Inflammatory macrophage treated with lipopolysaccharide for 1 hour (primary cell): ENCODE data around the gene C19orf33.

Experiments used
- DNase-seq, 2 donors: peaks; one replicate each; pipeline ENCODE4 v3.0.0-alpha.2; 2020 to 2022

C19orf33 gene

GRCh38 chr19:38346837-38347236, 42.8 kb downstream of the C19orf33 start:
- no peak for DNase-seq

GRCh38 chr19:38350883-38351282, 46.8 kb downstream of the C19orf33 start:
- no peak for DNase-seq

- no peak for DNase-seq
Measured at GRCh38 chr19:38351865-38352395, 47.9 kb downstream of the C19orf33 start.

- DNase-seq, result no peak
Measured at GRCh38 chr19:38352611-38353010, 48.6 kb downstream of the C19orf33 start.
